ENCODE data around the gene MOG.
"Not testable (repeated sequence)": the region's sequence is repeated elsewhere in the genome, so short reads cannot be mapped to it uniquely, and the experiment has no call there.

Gene MOG

DNA sequence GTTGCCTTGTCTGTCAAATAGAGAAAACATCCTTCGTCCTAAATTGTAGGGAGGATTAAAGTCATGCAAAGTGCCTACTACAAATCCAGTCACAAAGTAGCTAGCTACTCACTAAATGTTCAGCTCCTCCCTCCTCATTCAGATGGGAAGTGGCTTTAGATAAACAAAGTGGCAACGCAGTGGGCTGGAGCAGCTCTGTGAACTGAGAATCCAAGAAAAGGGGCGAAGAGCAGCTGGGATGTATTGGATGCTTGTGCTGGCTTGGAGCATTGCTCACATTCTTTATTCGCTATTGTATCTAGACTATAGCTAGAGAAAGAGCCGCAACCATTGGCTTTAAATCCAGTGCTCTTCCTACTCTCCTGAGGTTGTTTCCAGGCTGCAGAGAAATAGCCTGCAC lies 10.3 kb downstream of the MOG start:
- Histone ChIP-seq H3K4me3 (ENCODE audit: low read length) (no peak overlapping the region), H3K9ac (ENCODE audit: low read length) (no peak overlapping the region), H3K4me1 (ENCODE audit: control insufficient read depth, insufficient read depth, low read length) (no peaks in the 10 kb centered on the region), H3K27me3 (ENCODE audit: control insufficient read depth, insufficient read depth, low read length) (no peaks in the 10 kb centered on the region), H3K27ac (ENCODE audit: low read depth, low read length) (no peak overlapping the region), H3K36me3 (ENCODE audit: control insufficient read depth, insufficient read depth, low read length) (no peaks in the 10 kb centered on the region)

DNA sequence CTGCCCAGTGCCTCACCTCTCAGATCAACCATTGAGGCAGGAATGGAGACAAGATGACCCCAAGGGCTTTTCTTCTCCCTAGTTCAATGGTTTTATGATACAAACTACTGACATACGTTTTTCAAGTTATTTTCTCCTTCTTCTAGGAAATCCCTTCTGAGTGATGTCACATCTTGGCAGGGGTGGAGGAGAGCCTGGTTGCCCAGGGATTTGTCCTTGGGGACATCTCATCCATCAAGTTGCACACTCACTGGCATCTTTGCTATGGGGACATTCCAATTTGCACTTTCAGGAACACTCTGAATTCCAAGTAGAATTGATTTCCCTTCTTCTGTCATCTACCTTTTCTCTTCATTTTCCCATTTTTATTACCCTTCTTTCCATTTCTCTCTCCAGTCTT lies 14.1 kb downstream of the MOG start:
- Histone ChIP-seq H3K9ac (ENCODE audit: low read length) (no peak overlapping the region), H3K4me3 (ENCODE audit: low read length) (no peak overlapping the region), H3K36me3 (ENCODE audit: control insufficient read depth, insufficient read depth, low read length) (no peaks in the 10 kb centered on the region), H3K27ac (ENCODE audit: low read depth, low read length) (no peak overlapping the region), H3K4me1 (ENCODE audit: control insufficient read depth, insufficient read depth, low read length) (no peaks in the 10 kb centered on the region), H3K27me3 (ENCODE audit: control insufficient read depth, insufficient read depth, low read length) (no peaks in the 10 kb centered on the region)

DNA sequence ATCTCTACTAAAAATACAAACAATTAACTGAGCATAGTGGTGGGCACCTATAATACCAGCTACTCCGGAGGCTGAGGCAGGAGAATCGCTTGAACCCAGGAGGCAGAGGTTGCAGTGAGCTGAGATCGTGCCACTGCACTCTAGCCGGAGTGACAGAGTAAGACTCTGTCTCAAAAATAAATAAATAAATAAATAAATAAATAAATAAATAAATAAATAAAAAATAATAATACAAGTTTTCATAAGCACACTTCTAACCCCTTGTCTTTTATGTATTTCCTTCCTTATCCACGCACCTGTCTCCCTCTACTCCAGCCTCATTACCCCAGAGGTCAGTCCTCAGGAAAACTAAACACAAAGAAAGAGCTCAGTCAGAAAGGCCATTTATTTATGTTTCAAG lies 15.2 kb downstream of the MOG start:
- not testable (repeated sequence) for H3K27me3 ChIP-seq (ENCODE audit: control insufficient read depth, insufficient read depth, low read length); H3K27ac ChIP-seq (ENCODE audit: low read depth, low read length); H3K4me3 ChIP-seq (ENCODE audit: low read length); H3K4me1 ChIP-seq (ENCODE audit: control insufficient read depth, insufficient read depth, low read length); H3K36me3 ChIP-seq (ENCODE audit: control insufficient read depth, insufficient read depth, low read length); H3K9ac ChIP-seq (ENCODE audit: low read length)

DNA sequence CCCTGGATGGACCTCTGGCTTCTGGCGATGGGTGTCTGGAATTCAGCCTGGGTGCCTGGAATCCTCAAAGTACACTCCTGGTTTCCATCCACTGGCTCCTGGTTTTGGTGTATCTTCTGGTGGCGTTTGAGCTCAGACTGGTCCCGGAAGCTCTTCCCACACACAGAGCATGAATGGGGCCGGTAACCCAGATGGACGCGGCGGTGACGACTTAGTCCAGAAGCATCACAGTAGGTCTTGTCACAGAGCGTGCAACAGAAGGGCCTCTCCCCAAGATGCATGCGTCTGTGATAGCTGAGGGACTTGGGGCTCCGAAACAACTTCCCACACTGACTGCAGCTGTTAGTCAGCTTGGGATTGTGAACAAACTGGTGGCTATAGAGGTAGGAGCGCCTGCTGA lies 16.3 kb downstream of the MOG start:
- no peak overlapping the region for H3K9ac ChIP-seq (ENCODE audit: low read length)
- H3K27me3 ChIP-seq (ENCODE audit: control insufficient read depth, insufficient read depth, low read length) = no peaks in the 10 kb centered on the region
- no peaks in the 10 kb centered on the region for H3K4me1 ChIP-seq (ENCODE audit: control insufficient read depth, insufficient read depth, low read length)
- H3K27ac ChIP-seq (ENCODE audit: low read depth, low read length) = no peak overlapping the region
- no peak overlapping the region for H3K4me3 ChIP-seq (ENCODE audit: low read length)
- no peaks in the 10 kb centered on the region for H3K36me3 ChIP-seq (ENCODE audit: control insufficient read depth, insufficient read depth, low read length)

DNA sequence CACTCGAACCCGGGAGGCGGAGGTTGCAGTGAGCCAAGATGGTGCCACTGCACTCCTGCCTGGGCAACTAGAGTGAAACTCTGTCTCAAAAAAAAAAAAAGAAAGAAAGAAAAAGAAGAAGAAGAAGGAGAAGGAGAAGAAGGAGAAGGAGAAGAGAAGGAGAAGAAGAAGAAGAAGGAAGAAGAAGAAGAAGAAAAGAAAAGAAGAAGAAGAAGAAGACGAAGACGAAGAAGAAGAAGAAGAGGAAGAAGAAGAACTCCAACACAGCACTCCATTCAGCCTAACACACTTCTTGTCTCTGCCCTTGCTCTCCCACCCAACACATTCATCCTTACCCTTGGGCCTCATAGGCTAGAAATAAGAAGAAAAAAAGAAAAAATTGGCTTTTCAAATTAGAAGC lies 17.1 kb downstream of the MOG start:
- H3K27me3 ChIP-seq (ENCODE audit: control insufficient read depth, insufficient read depth, low read length) = no peaks in the 10 kb centered on the region
- no peaks in the 10 kb centered on the region for H3K4me1 ChIP-seq (ENCODE audit: control insufficient read depth, insufficient read depth, low read length)
- H3K36me3 ChIP-seq (ENCODE audit: control insufficient read depth, insufficient read depth, low read length) = no peaks in the 10 kb centered on the region
- H3K9ac ChIP-seq (ENCODE audit: low read length) = no peak overlapping the region
- H3K27ac ChIP-seq (ENCODE audit: low read depth, low read length) = no peak overlapping the region
- H3K4me3 ChIP-seq (ENCODE audit: low read length) = no peak overlapping the region

DNA sequence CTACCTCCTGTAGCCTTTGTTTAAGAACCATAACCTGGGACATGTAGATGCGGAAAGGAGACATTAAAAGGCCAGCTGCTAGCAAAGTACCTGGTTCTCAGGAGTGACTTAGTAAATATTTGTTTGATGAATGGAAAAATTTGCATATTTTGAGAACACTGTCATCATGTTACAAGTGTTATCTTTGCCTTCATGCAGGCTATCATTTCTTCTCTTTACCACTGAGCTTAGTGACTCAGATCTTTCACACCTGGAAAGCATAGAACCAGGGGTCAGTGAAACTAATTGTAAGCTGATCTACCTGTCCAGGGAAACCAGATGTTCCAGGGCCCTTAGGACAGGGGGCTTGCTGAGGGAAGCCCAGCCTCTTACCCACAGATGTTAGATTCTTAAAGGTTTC lies 18.7 kb downstream of the MOG start:
- no peaks in the 10 kb centered on the region for H3K36me3 ChIP-seq (ENCODE audit: control insufficient read depth, insufficient read depth, low read length)
- no peak overlapping the region for H3K27ac ChIP-seq (ENCODE audit: low read depth, low read length)
- no peak overlapping the region for H3K9ac ChIP-seq (ENCODE audit: low read length)
- H3K27me3 ChIP-seq (ENCODE audit: control insufficient read depth, insufficient read depth, low read length) = peaks cover 4% of the 10 kb centered on the region
- H3K4me3 ChIP-seq (ENCODE audit: low read length) = no peak overlapping the region
- no peaks in the 10 kb centered on the region for H3K4me1 ChIP-seq (ENCODE audit: control insufficient read depth, insufficient read depth, low read length)

DNA sequence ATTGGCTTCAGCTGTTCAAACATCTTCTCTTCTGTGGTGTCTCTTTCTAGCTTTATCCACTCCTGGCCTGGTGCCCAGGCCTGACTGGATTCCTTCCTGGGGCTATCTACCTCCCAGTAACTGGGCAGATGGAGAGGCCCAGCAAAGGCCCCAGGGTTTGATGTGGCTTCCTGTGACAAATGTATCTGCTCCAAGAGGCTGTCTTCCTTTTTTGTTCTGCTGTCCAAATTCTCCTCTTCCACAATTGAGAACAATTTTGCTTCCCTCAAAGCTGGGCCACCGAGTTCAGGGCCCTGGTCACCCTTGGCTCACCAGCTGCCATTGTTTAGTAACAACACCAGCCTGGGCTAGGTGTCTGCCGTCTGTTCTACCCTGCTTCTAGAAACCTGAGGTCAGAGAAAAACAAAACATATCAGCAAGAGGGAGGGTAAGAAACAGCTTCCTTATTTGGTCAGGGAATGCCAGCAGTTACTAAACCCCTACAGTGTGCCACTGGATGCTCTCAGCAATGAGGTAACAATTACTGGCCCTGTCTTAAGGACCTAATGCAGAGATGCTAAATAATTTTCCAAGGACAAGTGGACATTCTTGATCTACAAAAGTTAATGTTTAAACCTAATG lies 20.2 kb downstream of the MOG start:
- no peak overlapping the region for H3K4me3 ChIP-seq (ENCODE audit: low read length)
- no peaks in the 10 kb centered on the region for H3K36me3 ChIP-seq (ENCODE audit: control insufficient read depth, insufficient read depth, low read length)
- peaks cover 5% of the 10 kb centered on the region for H3K27me3 ChIP-seq (ENCODE audit: control insufficient read depth, insufficient read depth, low read length)
- H3K27ac ChIP-seq (ENCODE audit: low read depth, low read length) = no peak overlapping the region
- H3K9ac ChIP-seq (ENCODE audit: low read length) = no peak overlapping the region
- no peaks in the 10 kb centered on the region for H3K4me1 ChIP-seq (ENCODE audit: control insufficient read depth, insufficient read depth, low read length)

DNA sequence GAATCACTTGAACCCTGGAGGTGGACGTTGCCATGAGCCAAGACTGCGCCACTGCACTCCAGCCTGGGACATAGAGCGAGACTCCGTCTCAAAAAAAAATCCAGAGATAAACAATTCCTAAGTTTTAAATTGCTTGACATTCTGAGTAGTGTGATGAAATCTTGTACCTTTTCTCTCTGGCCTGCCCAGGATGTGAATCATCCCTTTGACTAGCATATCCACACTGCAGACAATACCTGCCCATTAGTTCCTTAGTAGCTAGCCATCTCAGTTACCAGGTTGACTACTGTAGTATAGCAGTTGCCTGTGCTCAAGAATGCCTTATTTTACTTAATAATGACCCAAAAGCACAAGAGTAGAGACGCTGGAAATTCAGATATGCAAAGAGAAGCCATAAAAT lies 21.2 kb downstream of the MOG start:
- no peaks in the 10 kb centered on the region for H3K36me3 ChIP-seq (ENCODE audit: control insufficient read depth, insufficient read depth, low read length)
- no peak overlapping the region for H3K4me3 ChIP-seq (ENCODE audit: low read length)
- no peak overlapping the region for H3K9ac ChIP-seq (ENCODE audit: low read length)
- H3K27me3 ChIP-seq (ENCODE audit: control insufficient read depth, insufficient read depth, low read length) = peaks cover 5% of the 10 kb centered on the region
- no peaks in the 10 kb centered on the region for H3K4me1 ChIP-seq (ENCODE audit: control insufficient read depth, insufficient read depth, low read length)
- H3K27ac ChIP-seq (ENCODE audit: low read depth, low read length) = no peak overlapping the region

DNA sequence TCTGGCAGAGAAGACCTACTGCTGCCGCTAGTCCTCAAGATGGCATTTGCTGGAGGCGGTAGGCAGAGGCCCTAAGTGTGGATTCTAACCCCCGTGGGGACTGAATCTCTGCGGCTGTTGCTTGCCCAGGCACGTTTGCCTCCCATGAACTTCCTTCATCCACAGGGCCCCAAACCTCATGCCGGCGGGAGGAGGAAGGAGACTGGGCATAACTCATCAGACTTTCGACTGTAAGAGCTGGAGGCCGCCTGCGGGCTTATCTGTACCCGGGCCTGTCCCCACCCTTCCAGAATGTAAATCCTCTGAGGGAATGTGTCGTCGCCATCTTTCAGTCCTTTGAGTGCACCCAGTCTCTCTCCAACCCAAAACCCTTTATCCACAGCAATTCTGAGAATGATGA lies 23.1 kb downstream of the MOG start:
- H3K27me3 ChIP-seq (ENCODE audit: control insufficient read depth, insufficient read depth, low read length) = peaks cover 5% of the 10 kb centered on the region
- no peaks in the 10 kb centered on the region for H3K4me1 ChIP-seq (ENCODE audit: control insufficient read depth, insufficient read depth, low read length)
- H3K27ac ChIP-seq (ENCODE audit: low read depth, low read length) = no peak overlapping the region
- H3K4me3 ChIP-seq (ENCODE audit: low read length) = no peak overlapping the region
- no peaks in the 10 kb centered on the region for H3K36me3 ChIP-seq (ENCODE audit: control insufficient read depth, insufficient read depth, low read length)
- H3K9ac ChIP-seq (ENCODE audit: low read length) = no peak overlapping the region

DNA sequence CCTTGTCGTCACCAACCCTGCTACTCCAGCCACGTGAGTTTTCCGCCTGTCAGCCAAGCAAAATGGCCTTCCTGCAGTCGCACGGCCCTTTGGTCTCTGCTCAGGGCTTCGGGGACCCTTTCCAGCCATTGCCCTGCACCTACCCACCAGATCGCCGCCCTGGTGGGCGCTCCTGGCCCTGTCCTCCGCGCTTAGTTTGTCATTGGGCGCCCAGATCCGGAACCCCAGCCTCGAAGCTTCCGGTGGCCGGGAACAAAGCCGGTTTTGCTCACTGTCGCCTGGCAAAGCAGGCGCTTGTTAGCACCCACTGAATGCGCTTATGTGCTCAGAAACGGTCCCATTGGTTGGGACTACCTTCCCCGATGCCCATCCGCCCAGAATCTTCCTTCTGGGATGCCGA lies 23.5 kb downstream of the MOG start:
- no peaks in the 10 kb centered on the region for H3K36me3 ChIP-seq (ENCODE audit: control insufficient read depth, insufficient read depth, low read length)
- H3K27me3 ChIP-seq (ENCODE audit: control insufficient read depth, insufficient read depth, low read length) = peaks cover 5% of the 10 kb centered on the region
- no peak overlapping the region for H3K9ac ChIP-seq (ENCODE audit: low read length)
- no peak overlapping the region for H3K27ac ChIP-seq (ENCODE audit: low read depth, low read length)
- no peaks in the 10 kb centered on the region for H3K4me1 ChIP-seq (ENCODE audit: control insufficient read depth, insufficient read depth, low read length)
- peak overlapping the region; percentile 1 for H3K4me3 ChIP-seq (ENCODE audit: low read length)

DNA sequence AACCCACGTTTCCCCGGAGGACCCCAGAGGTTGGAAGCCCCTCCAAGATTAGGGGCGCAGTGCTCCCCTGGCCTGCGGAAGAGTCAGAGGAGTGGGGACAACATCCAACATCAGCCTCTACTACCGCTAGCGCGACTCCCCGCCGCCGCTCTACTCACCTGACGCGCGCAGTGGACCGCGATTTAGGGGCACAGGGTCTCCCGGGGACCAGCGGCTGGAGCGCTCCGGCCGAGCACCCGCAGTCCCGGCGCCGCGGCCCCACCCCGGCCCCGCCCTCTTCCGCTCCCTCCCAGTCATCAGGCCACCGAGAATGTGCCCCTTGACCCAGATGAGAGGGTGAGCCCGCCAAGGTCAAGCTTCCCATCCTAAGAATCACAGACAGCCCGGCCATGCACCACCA lies 24.0 kb downstream of the MOG start, which contains the start of gene ZFP57:
ZFP57 (minus strand) TSS at position 249 of the 400 bp plus-strand sequence. CDS start 4,149 bp downstream, outside the sequence.
- Histone ChIP-seq H3K4me1 (ENCODE audit: control insufficient read depth, insufficient read depth, low read length) (no peaks in the 10 kb centered on the region), H3K36me3 (ENCODE audit: control insufficient read depth, insufficient read depth, low read length) (no peaks in the 10 kb centered on the region), H3K27me3 (ENCODE audit: control insufficient read depth, insufficient read depth, low read length) (peaks cover 5% of the 10 kb centered on the region), H3K4me3 (ENCODE audit: low read length) (peak within 1 kb of the TSS; percentile 1), H3K27ac (ENCODE audit: low read depth, low read length) (no peak within 1 kb of the TSS), H3K9ac (ENCODE audit: low read length) (no peak within 1 kb of the TSS)

DNA sequence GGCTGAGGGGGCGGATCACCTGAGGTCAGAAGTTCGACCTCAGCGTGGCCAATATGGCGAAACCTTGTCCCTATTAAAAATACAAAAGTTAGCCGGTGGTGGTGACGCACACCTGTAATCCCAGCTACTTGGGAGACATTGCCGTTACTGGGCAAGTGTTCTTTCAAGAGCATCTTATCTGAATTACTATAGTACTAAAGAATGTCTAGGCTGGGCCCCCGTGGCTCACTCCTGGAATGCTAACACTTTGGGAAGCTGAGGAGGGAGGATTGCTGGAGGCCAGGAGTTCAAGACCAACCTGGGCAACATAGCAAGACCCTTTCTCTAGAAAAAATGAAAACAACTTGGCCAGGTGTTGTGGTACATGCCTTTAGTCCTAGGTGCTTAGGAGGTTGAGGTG lies 24.9 kb downstream of the MOG start:
- Histone ChIP-seq H3K4me3 (ENCODE audit: low read length) (no peak overlapping the region), H3K9ac (ENCODE audit: low read length) (no peak overlapping the region), H3K27me3 (ENCODE audit: control insufficient read depth, insufficient read depth, low read length) (peaks cover 5% of the 10 kb centered on the region), H3K27ac (ENCODE audit: low read depth, low read length) (no peak overlapping the region), H3K4me1 (ENCODE audit: control insufficient read depth, insufficient read depth, low read length) (no peaks in the 10 kb centered on the region), H3K36me3 (ENCODE audit: control insufficient read depth, insufficient read depth, low read length) (no peaks in the 10 kb centered on the region)

DNA sequence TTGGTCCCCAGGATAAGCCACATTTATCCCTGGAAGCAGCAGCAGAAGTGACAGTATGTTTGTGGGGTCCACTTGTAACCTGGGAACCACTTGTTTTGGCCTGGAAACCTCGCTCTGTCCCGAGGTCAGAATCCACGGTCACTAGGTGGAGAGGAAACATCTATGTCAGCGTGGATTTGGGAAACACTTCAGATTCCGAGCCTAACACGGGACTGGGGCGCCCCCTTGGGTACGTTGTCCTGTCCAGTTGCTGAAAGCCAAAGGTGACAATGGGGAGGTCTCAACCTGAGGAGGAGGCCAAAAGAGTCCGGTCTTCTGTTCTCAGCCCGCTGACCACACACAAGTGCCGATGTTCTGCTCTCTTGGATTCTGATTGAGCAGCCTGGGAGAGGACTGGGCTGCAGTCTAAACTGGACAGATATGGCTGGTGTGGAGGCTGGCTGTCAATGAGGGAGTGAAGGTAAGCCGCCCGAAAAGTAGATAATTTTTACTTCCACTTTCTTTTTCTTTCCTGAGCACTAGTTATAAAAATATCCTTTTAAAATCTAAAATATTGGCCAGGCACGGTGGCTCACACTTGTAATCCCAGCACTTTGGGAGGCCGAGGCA lies 28.9 kb downstream of the MOG start:
- Histone ChIP-seq H3K27ac (ENCODE audit: low read depth, low read length) (no peak overlapping the region), H3K27me3 (ENCODE audit: control insufficient read depth, insufficient read depth, low read length) (no peaks in the 10 kb centered on the region), H3K9ac (ENCODE audit: low read length) (no peak overlapping the region), H3K4me3 (ENCODE audit: low read length) (no peak overlapping the region), H3K4me1 (ENCODE audit: control insufficient read depth, insufficient read depth, low read length) (no peaks in the 10 kb centered on the region), H3K36me3 (ENCODE audit: control insufficient read depth, insufficient read depth, low read length) (no peaks in the 10 kb centered on the region)
